ENCODE results near the gene ARHGAP33. TPM values are rescaled to one million over a fixed set of nuclear protein-coding genes. Genes with fewer than 3 reads are reported as not detected.
"Not testable (repeated sequence)": the region's sequence is repeated elsewhere in the genome, so short reads cannot be mapped to it uniquely, and the experiment has no call there.

ARHGAP33 gene
- total RNA-seq, 1 experiment from 2014 or later: 27.0 TPM

- TF ChIP-seq, protein P1, sequence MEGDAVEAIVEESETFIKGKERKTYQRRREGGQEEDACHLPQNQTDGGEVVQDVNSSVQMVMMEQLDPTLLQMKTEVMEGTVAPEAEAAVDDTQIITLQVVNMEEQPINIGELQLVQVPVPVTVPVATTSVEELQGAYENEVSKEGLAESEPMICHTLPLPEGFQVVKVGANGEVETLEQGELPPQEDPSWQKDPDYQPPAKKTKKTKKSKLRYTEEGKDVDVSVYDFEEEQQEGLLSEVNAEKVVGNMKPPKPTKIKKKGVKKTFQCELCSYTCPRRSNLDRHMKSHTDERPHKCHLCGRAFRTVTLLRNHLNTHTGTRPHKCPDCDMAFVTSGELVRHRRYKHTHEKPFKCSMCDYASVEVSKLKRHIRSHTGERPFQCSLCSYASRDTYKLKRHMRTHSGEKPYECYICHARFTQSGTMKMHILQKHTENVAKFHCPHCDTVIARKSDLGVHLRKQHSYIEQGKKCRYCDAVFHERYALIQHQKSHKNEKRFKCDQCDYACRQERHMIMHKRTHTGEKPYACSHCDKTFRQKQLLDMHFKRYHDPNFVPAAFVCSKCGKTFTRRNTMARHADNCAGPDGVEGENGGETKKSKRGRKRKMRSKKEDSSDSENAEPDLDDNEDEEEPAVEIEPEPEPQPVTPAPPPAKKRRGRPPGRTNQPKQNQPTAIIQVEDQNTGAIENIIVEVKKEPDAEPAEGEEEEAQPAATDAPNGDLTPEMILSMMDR (IDR thresholded peaks at IDR 0.05; ENCODE audit: unreplicated experiment): no peak
- Mint-ChIP-seq H3K4me3 (ENCODE audit: low read depth, unreplicated experiment) (no peak overlapping the region), H3K9me3 (ENCODE audit: low read depth, unreplicated experiment) (no peaks in the 10 kb centered on the region), H3K27me3 (ENCODE audit: unreplicated experiment) (no peaks in the 10 kb centered on the region), H3K4me1 (ENCODE audit: low read depth, unreplicated experiment) (peaks cover 2% of the 10 kb centered on the region), H3K27ac (ENCODE audit: unreplicated experiment) (no peak overlapping the region), H3K36me3 (ENCODE audit: insufficient read depth, unreplicated experiment) (peaks cover 59% of the 10 kb centered on the region)
- intact Hi-C loops (cut with micrococcal nuclease; ENCODE audit: unreplicated experiment): no loop called here
- BruUV-seq (replicated peaks): no TSS peak
- CTCF ChIA-PET: no interaction called here
- DNase-seq: no peak
Measured at GRCh38 chr19:35764432-35765315, 10.7 kb upstream of the ARHGAP33 start.

DNA sequence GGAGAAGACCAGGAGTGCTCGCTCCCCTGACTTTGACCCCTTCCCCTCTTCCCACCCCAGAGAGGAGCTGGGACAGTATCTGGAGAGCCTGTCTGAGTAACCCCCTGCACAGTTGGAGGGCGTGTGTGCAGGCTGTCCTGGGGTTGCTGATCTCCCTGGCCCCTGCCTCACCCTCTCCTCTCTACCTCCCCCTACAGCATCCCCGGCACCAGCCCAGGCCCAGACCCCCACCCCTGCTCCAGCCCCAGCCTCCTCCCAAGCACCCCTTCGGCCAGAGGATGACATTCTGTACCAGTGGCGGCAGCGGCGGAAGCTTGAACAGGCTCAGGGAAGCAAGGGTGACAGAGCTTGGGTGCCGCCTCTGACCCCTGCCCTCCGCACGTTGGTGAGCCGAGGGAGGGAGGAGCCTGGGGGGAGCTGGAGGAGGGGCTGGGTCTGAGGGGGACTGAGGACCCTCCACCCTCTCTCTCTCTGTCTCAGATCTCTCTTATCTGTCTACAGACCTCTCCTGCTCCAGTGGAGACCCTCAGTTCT is 8.7 kb upstream of the ARHGAP33 start:
- CTCF ChIA-PET: interaction anchor here (0.6 kb wide), 2 partner anchors 19 to 385 kb away, joined by 3 to 4 read pairs; no protein-coding TSS in a partner anchor
- Mint-ChIP-seq H3K27me3 (ENCODE audit: unreplicated experiment) (no peaks in the 10 kb centered on the region), H3K4me1 (ENCODE audit: low read depth, unreplicated experiment) (no peaks in the 10 kb centered on the region), H3K36me3 (ENCODE audit: insufficient read depth, unreplicated experiment) (peaks cover 59% of the 10 kb centered on the region), H3K4me3 (ENCODE audit: low read depth, unreplicated experiment) (no peak overlapping the region), H3K27ac (ENCODE audit: unreplicated experiment) (no peak overlapping the region), H3K9me3 (ENCODE audit: low read depth, unreplicated experiment) (no peaks in the 10 kb centered on the region)
- TF ChIP-seq, protein P1 (IDR thresholded peaks at IDR 0.05; ENCODE audit: unreplicated experiment): no peak
- intact Hi-C loops (cut with micrococcal nuclease; ENCODE audit: unreplicated experiment): no loop called here
- no TSS peak for BruUV-seq (replicated peaks)
- no peak for DNase-seq

- H3K9me3 Mint-ChIP-seq (ENCODE audit: low read depth, unreplicated experiment): no peaks in the 10 kb centered on the region
- peaks cover 51% of the 10 kb centered on the region for H3K36me3 Mint-ChIP-seq (ENCODE audit: insufficient read depth, unreplicated experiment)
- TF ChIP-seq, protein P1 (IDR thresholded peaks at IDR 0.05; ENCODE audit: unreplicated experiment): no peak
- no peaks in the 10 kb centered on the region for H3K4me1 Mint-ChIP-seq (ENCODE audit: low read depth, unreplicated experiment)
- H3K27me3 Mint-ChIP-seq (ENCODE audit: unreplicated experiment): no peaks in the 10 kb centered on the region
- intact Hi-C loops (cut with micrococcal nuclease; ENCODE audit: unreplicated experiment): no loop called here
- no peak for DNase-seq
- H3K27ac Mint-ChIP-seq (ENCODE audit: unreplicated experiment): no peak overlapping the region
- CTCF ChIA-PET: interaction anchor here (0.6 kb wide), 1 partner anchor 386 kb away, joined by 4 read pairs; no protein-coding TSS in a partner anchor
- no peak overlapping the region for H3K4me3 Mint-ChIP-seq (ENCODE audit: low read depth, unreplicated experiment)
- no TSS peak for BruUV-seq (replicated peaks)
Measured at GRCh38 chr19:35767288-35768081, 7.9 kb upstream of the ARHGAP33 start.

DNA sequence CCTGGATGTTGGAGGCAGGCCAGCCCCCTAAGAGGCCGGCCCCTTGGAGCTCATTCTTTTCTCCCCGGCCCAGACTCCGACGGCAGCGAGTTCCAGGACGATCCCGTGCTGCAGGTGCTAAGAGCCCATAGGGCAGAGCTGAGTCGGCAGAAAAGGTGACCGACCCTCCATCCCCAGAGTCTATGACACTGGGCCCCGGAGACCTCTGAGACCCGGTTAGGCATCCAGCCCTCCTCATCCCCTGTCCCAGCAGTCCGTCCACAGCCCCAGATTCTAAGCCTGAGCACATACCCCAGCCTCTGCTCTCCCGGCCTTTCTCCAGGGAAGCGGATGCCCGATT is 7.3 kb upstream of the ARHGAP33 start:
- Mint-ChIP-seq H3K27ac (ENCODE audit: unreplicated experiment) (no peak overlapping the region), H3K27me3 (ENCODE audit: unreplicated experiment) (no peaks in the 10 kb centered on the region), H3K4me1 (ENCODE audit: low read depth, unreplicated experiment) (no peaks in the 10 kb centered on the region), H3K4me3 (ENCODE audit: low read depth, unreplicated experiment) (no peak overlapping the region), H3K36me3 (ENCODE audit: insufficient read depth, unreplicated experiment) (peaks cover 45% of the 10 kb centered on the region), H3K9me3 (ENCODE audit: low read depth, unreplicated experiment) (no peaks in the 10 kb centered on the region)
- no peak for DNase-seq
- intact Hi-C loops (cut with micrococcal nuclease; ENCODE audit: unreplicated experiment): no loop called here
- CTCF ChIA-PET: no interaction called here
- BruUV-seq (replicated peaks): no TSS peak
- TF ChIP-seq, protein P1 (IDR thresholded peaks at IDR 0.05; ENCODE audit: unreplicated experiment): no peak

DNA sequence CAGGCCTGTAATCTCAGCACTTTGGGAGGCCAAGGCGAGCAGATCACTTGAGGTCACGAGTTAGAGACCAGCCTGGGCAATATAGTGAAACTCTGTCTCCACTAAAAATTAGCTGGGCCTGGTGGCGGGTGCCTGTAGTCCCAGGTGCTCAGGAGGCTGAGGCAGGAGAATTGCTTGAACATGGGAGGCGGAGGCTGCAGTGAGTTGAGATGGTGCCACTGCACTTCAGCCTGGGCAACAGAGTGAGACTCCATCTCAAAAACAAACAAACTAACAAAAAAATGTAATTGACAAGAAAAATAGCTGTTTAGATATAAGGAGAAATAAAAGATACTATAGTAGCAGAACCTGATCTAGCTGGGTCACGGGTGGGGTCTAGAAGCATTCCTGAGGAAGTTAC is 3.0 kb upstream of the ARHGAP33 start:
- CTCF ChIA-PET: interaction anchor here (1.3 kb wide), 1 partner anchor 47 kb away, joined by 6 read pairs; no protein-coding TSS in a partner anchor
- H3K9me3 Mint-ChIP-seq (ENCODE audit: low read depth, unreplicated experiment); DNase-seq; H3K27ac Mint-ChIP-seq (ENCODE audit: unreplicated experiment); H3K4me3 Mint-ChIP-seq (ENCODE audit: low read depth, unreplicated experiment); BruUV-seq (replicated peaks); intact Hi-C loops (cut with micrococcal nuclease; ENCODE audit: unreplicated experiment); H3K27me3 Mint-ChIP-seq (ENCODE audit: unreplicated experiment): not testable (repeated sequence)
- H3K4me1 Mint-ChIP-seq (ENCODE audit: low read depth, unreplicated experiment): peaks cover 13% of the 10 kb centered on the region
- H3K36me3 Mint-ChIP-seq (ENCODE audit: insufficient read depth, unreplicated experiment): peaks cover 35% of the 10 kb centered on the region
